ENCODE data around the gene TAGAP.

- TF ChIP-seq CTCF (conservative IDR thresholded peaks at IDR 0.05 in 1 of 2, IDR thresholded peaks at IDR 0.05 in 1 of 2; ENCODE audit: extremely low read depth in 1 of 2, insufficient read depth in 1 of 2, low read depth in 1 of 2, low read length in 2 of 2) (no peak), EZH2 (IDR thresholded peaks at IDR 0.05; ENCODE audit: borderline replicate concordance, low read length) (no peak)
Observed at GRCh38 chr6:159071843-159072769, 27.3 kb upstream of the TAGAP start.

All from mammary epithelial cell (primary cell).